ENCODE data around the gene CTBP2.

CTBP2 gene

GRCh38 chr10:125107166-125107949, 53.0 kb downstream of the CTBP2 start:
- no peak for TF ChIP-seq CTCF (IDR thresholded peaks at IDR 0.05; ENCODE audit: low read depth, low read length, missing control alignments)
- in situ Hi-C loops (cut with HindIII; ENCODE audit: low sequenced_read_pairs): no loop called here
- no peak for DNase-seq (ENCODE audit: low read depth)
- H3K4me3 ChIP-seq (ENCODE audit: low read depth, low read length): no peak overlapping the region

DNA sequence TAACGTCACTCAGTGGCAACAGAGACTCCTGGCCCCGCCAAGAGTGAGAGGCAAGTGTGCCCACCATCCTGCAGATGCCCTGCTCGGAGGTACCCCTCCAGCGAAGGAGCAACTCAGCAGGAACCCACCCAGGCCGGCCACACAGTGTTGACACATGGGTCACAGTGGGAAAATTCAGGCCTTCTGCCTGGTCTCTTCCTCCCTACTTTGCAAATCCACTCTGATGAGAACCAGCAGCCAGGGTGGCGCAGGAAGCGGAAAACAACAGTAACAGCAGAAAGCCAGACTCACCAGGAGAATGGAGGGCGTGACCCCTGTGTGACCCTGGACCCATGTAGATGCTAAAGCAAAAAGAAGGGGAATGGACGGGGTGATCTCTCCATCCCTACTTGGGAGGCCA, 53.8 kb downstream of the CTBP2 start:
- in situ Hi-C loops (cut with HindIII; ENCODE audit: low sequenced_read_pairs): no loop called here
- no peak for TF ChIP-seq CTCF (IDR thresholded peaks at IDR 0.05; ENCODE audit: low read depth, low read length, missing control alignments)
- no peak overlapping the region for H3K4me3 ChIP-seq (ENCODE audit: low read depth, low read length)
- DNase-seq (ENCODE audit: low read depth): no peak

DNA sequence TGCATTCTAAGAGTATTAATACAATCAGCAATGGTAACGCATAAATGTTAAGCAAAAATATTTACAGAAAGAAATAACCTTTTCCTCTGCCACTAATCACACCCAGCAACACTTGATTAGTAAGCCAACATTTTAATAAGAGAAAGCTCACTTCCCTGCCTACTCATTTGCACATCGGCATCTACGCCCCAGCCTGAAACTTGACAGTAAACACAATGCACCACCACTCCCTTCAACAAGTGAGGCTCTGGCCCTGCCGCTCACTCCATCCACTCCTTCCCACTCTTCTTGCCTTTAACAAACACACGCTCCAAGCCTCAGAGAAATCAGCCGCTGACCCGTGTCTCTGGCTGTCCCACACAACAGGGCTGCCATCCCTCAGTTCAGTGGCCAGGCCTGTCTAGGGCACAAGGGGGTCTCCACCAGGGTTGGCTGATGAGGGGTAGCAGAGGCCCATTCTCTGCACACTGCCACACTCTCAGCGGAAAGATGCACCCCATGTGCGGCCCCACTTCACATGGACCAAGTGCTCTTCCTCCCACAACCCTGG, 54.6 kb downstream of the CTBP2 start:
- no peak overlapping the region for H3K4me3 ChIP-seq (ENCODE audit: low read depth, low read length)
- in situ Hi-C loops (cut with HindIII; ENCODE audit: low sequenced_read_pairs): no loop called here
- no peak for DNase-seq (ENCODE audit: low read depth)
- TF ChIP-seq CTCF (IDR thresholded peaks at IDR 0.05; ENCODE audit: low read depth, low read length, missing control alignments): no peak

- no peak for TF ChIP-seq CTCF (IDR thresholded peaks at IDR 0.05; ENCODE audit: low read depth, low read length, missing control alignments)
- H3K4me3 ChIP-seq (ENCODE audit: low read depth, low read length): no peak overlapping the region
- in situ Hi-C loops (cut with HindIII; ENCODE audit: low sequenced_read_pairs): no loop called here
- DNase-seq (ENCODE audit: low read depth): no peak
These were observed 55.2 kb downstream of the CTBP2 start for GRCh38 chr10:125105155-125105554.

GRCh38 chr10:125104559-125104958, 55.8 kb downstream of the CTBP2 start:
- DNase-seq (ENCODE audit: low read depth): no peak
- in situ Hi-C loops (cut with HindIII; ENCODE audit: low sequenced_read_pairs): no loop called here
- no peak overlapping the region for H3K4me3 ChIP-seq (ENCODE audit: low read depth, low read length)
- TF ChIP-seq CTCF (IDR thresholded peaks at IDR 0.05; ENCODE audit: low read depth, low read length, missing control alignments): no peak

GRCh38 chr10:125103924-125104323, 56.4 kb downstream of the CTBP2 start:
- in situ Hi-C loops (cut with HindIII; ENCODE audit: low sequenced_read_pairs): no loop called here
- no peak for DNase-seq (ENCODE audit: low read depth)
- no peak overlapping the region for H3K4me3 ChIP-seq (ENCODE audit: low read depth, low read length)
- TF ChIP-seq CTCF (IDR thresholded peaks at IDR 0.05; ENCODE audit: low read depth, low read length, missing control alignments): no peak
